ENCODE measurements around the gene WDR59.

GRCh38 chr16:74887084-74887483 is 97.8 kb downstream of the WDR59 start:
- TF ChIP-seq FOXA3 (CRISPR knock-in tag; conservative IDR thresholded peaks at IDR 0.05 in 1 of 2, IDR thresholded peaks at IDR 0.05 in 1 of 2) (no peak), CTCF (IDR thresholded peaks at IDR 0.05 in 2 of 3, conservative IDR thresholded peaks at IDR 0.05 in 1 of 3; ENCODE audit: insufficient read depth in 2 of 3, low read depth in 1 of 3, low read length in 3 of 3) (no peak), ETV5 (CRISPR knock-in tag; IDR thresholded peaks at IDR 0.05; ENCODE audit: low read depth) (no peak), HLTF (IDR thresholded peaks at IDR 0.05) (no peak), SUPT5H (IDR thresholded peaks at IDR 0.05) (no peak), ZNF197 (CRISPR knock-in tag; IDR thresholded peaks at IDR 0.05; ENCODE audit: low read depth) (no peak), EP300 (IDR thresholded peaks at IDR 0.05; ENCODE audit: low read length) (no peak)
